PC-3 (cell line): ENCODE data around the gene CIAPIN1. TPM values are rescaled to one million over a fixed set of nuclear protein-coding genes. Genes with fewer than 3 reads are reported as not detected.
A peak's percentile ranks its signal among the peaks of the same experiment; 100 is the strongest.

ENCODE experiments used
- ATAC-seq: fragments of 200-7000 bp; cut with Tn5 transposase; 2 replicates; pipeline ENCODE4 v1.9.1; 2020; ENCODE audit warnings: mild to moderate bottlenecking, moderate library complexity
- BruUV-seq: library from RNA; stranded (reverse); fragments of 400-500 nt; replicated peaks from 2 replicates; lab custom pipeline; 2021; lab: Mats Ljungman, UMichigan
- CTCF ChIA-PET: fragments of 300-600 bp; sonication (Branson Sonifier 250); formaldehyde crosslinking; loops from one replicate; lab custom pipeline; 2022; ENCODE audit warnings: antibody characterized with exemption; lab: Charles Lee
- POLR2A ChIA-PET: fragments of 300-600 bp; sonication (Branson Sonifier 250); formaldehyde crosslinking; loops from one replicate; lab custom pipeline; 2022; ENCODE audit warnings: antibody characterized with exemption; ENCODE audit not compliant: unreplicated experiment; lab: Charles Lee
- DNase-seq: peaks from one replicate; pipeline ENCODE4 v3.0.0-alpha.2; 2015
- H2AFZ ChIP-seq: fragments of 300-600 bp; sonication (generic); 2 replicates; pipeline ENCODE4 v1.6.0; 2016; ENCODE audit warnings: antibody characterized with exemption, low read length
- H3F3A ChIP-seq: fragments of 300-600 bp; sonication (generic); one replicate; pipeline ENCODE4 v1.6.0; 2017; ENCODE audit warnings: antibody characterized with exemption, low read length, control low read depth, mild to moderate bottlenecking; ENCODE audit not compliant: unreplicated experiment
- H3K27ac ChIP-seq: fragments of 300-600 bp; sonication (generic); 2 replicates; pipeline ENCODE4 v1.5.1; 2016; ENCODE audit warnings: mild to moderate bottlenecking, low read length
- H3K27me3 ChIP-seq: fragments of 300-600 bp; sonication (generic); 2 replicates; pipeline ENCODE4 v1.6.1; 2016; ENCODE audit warnings: low read length, mixed read lengths
- H3K36me3 ChIP-seq: fragments of 300-600 bp; sonication (generic); 2 replicates; pipeline ENCODE4 v1.6.1; 2016; ENCODE audit warnings: low read depth, mixed run types, low read length, mixed read lengths
- H3K4me1 ChIP-seq: fragments of 300-600 bp; sonication (generic); 2 replicates; pipeline ENCODE4 v1.5.1; 2016; ENCODE audit warnings: low read length; ENCODE audit not compliant: insufficient read depth
- H3K4me2 ChIP-seq: fragments of 300-600 bp; sonication (generic); 2 replicates; pipeline ENCODE4 v1.6.0; 2016; ENCODE audit warnings: low read length
- H3K4me3 ChIP-seq: fragments of 300-600 bp; sonication (generic); 2 replicates; pipeline ENCODE4 v1.5.1; 2016; ENCODE audit warnings: mild to moderate bottlenecking, low read length, mixed read lengths
- H3K79me2 ChIP-seq: fragments of 300-600 bp; sonication (generic); 2 replicates; pipeline ENCODE4 v1.6.1; 2017; ENCODE audit warnings: low read length, mixed read lengths
- H3K9ac ChIP-seq: fragments of 300-600 bp; sonication (generic); 2 replicates; pipeline ENCODE4 v1.6.0; 2016; ENCODE audit warnings: mild to moderate bottlenecking, low read length
- H3K9me2 ChIP-seq: fragments of 300-600 bp; sonication (generic); replicated peaks from 2 replicates; pipeline ENCODE4 v1.6.1; 2016; ENCODE audit warnings: mixed run types, low read length, mixed read lengths
- H3K9me3 ChIP-seq: fragments of 300-600 bp; sonication (generic); 2 replicates; pipeline ENCODE4 v1.6.1; 2016; ENCODE audit warnings: low read length, mixed read lengths
- H4K20me1 ChIP-seq: fragments of 300-600 bp; sonication (generic); 2 replicates; pipeline ENCODE4 v1.6.1; 2016; ENCODE audit warnings: low read length, mixed read lengths
- EZH2 ChIP-seq: fragments of 300-600 bp; sonication (generic); IDR thresholded peaks from one replicate; pipeline ENCODE4 v1.6.1; 2017; ENCODE audit warnings: antibody characterized with exemption, mild to moderate bottlenecking, low read length; ENCODE audit not compliant: unreplicated experiment
- EZH2phosphoT487 ChIP-seq: fragments of 300-600 bp; sonication (generic); IDR thresholded peaks from 2 replicates; pipeline ENCODE4 v1.6.1; 2018; ENCODE audit warnings: mild to moderate bottlenecking, antibody characterized with exemption, low read length, borderline replicate concordance
- intact Hi-C: fragments of 100-400 bp; cut with micrococcal nuclease; formaldehyde crosslinking; loops from 2 replicates; pipeline ENCODE4 v1.9.0; 2023
- total RNA-seq: library from RNA; depleted of rRNA; stranded (reverse); fragments of >200 nt; gene quantifications from 2 replicates; pipeline ENCODE4 v1.2.3, GENCODE V29; 2014
- TF ChIP-seq, protein P1 (sequence below): fragments of 300-600 bp; sonication (generic); conservative IDR thresholded peaks from 2 replicates; pipeline ENCODE4 v1.5.1; 2017; ENCODE audit warnings: antibody characterized with exemption, low read depth, mild to moderate bottlenecking, low read length

CIAPIN1 gene
- total RNA-seq, 1 experiment from 2014 or later: 48.6 TPM

DNA sequence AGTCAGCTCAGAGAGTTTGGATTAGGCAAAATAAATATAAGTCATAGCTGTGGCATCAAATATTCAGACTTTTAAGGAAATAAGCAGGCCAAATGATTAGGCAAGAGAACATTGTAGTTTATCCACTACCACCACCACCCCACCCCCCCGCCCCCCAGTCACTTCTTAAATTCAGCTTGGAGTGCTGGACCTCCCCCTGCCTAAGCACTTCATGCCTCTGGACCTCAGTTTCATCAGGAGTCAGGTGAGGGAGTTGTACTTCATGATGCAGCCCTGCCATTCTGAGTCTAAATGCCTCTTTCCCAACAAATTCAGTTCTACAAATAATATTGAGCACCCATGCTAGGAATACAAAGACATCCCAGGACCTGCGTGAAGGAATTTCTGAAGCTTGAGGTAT lies 17.3 kb upstream of the CIAPIN1 start:
- ChIA-PET CTCF (no interaction called here), POLR2A (no interaction called here)
- ATAC-seq (no peak), DNase-seq (no peak)
- no peaks in the 10 kb centered on the region for H3K27me3 ChIP-seq
- BruUV-seq: no TSS peak
- no peaks in the 10 kb centered on the region for H3K9me2 ChIP-seq
- intact Hi-C loops: no loop called here
- H3K36me3 ChIP-seq: peaks cover 26% of the 10 kb centered on the region; the same call in 1 of the 2 replicates
- TF ChIP-seq, protein P1, sequence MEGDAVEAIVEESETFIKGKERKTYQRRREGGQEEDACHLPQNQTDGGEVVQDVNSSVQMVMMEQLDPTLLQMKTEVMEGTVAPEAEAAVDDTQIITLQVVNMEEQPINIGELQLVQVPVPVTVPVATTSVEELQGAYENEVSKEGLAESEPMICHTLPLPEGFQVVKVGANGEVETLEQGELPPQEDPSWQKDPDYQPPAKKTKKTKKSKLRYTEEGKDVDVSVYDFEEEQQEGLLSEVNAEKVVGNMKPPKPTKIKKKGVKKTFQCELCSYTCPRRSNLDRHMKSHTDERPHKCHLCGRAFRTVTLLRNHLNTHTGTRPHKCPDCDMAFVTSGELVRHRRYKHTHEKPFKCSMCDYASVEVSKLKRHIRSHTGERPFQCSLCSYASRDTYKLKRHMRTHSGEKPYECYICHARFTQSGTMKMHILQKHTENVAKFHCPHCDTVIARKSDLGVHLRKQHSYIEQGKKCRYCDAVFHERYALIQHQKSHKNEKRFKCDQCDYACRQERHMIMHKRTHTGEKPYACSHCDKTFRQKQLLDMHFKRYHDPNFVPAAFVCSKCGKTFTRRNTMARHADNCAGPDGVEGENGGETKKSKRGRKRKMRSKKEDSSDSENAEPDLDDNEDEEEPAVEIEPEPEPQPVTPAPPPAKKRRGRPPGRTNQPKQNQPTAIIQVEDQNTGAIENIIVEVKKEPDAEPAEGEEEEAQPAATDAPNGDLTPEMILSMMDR: no peak
- TF ChIP-seq EZH2: no peak
- no peak for TF ChIP-seq EZH2phosphoT487
- peaks cover 26% of the 10 kb centered on the region for H3K79me2 ChIP-seq
- H4K20me1 ChIP-seq: no peaks in the 10 kb centered on the region
- H3K4me1 ChIP-seq: no peaks in the 10 kb centered on the region
- no peak overlapping the region for H3K4me2 ChIP-seq
- no peak overlapping the region for H3K27ac ChIP-seq
- no peak overlapping the region for H2AFZ ChIP-seq
- H3F3A ChIP-seq: no peaks in the 10 kb centered on the region
- H3K9ac ChIP-seq: no peak overlapping the region
- H3K9me3 ChIP-seq: no peaks in the 10 kb centered on the region
- H3K4me3 ChIP-seq: no peak overlapping the region

DNA sequence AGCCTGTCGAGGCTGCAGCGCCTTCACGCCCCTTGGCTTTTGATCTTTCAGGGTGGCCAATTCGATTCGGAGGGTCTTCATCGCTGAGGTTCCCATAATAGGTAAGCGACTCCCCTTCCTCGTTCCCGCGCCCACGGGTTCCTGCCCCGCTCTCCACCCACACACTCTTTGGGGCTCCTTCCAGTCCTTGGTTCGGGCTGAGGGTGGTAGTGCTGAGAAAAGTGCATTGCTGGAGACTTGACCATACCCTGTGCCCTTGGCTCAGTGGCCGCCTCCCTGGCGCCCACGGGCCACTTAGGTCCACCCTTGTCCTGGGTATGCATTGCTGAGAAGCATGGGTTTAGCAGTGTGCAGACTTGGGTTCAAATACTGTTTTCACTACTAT lies 15.8 kb upstream of the CIAPIN1 start:
- ChIA-PET POLR2A (interaction anchor here (0.6 kb wide), 1 partner anchor 947 kb away, joined by 3 read pairs; no protein-coding TSS in a partner anchor), CTCF (no interaction called here)
- TF ChIP-seq, protein P1: no peak
- no peak for TF ChIP-seq EZH2
- no peak for TF ChIP-seq EZH2phosphoT487
- no peaks in the 10 kb centered on the region for H3K9me2 ChIP-seq
- H3K9me3 ChIP-seq: no peaks in the 10 kb centered on the region
- H3K36me3 ChIP-seq: peaks cover 19% of the 10 kb centered on the region; the same call in 1 of the 2 replicates
- no peak overlapping the region for H3K27ac ChIP-seq
- no peaks in the 10 kb centered on the region for H3K4me1 ChIP-seq
- peak; percentile 55 for ATAC-seq
- H2AFZ ChIP-seq: no peak overlapping the region
- H3F3A ChIP-seq: no peaks in the 10 kb centered on the region
- H3K9ac ChIP-seq: peak overlapping the region; percentile 84
- H3K4me2 ChIP-seq: peak overlapping the region; percentile 96
- H3K4me3 ChIP-seq: peak overlapping the region; percentile 97
- no TSS peak for BruUV-seq
- no peaks in the 10 kb centered on the region for H4K20me1 ChIP-seq
- peaks cover 26% of the 10 kb centered on the region for H3K79me2 ChIP-seq
- DNase-seq: no peak
- intact Hi-C loops: loop anchor here (2.0 kb wide), 1 partner anchor 14 kb away; no protein-coding TSS in a partner anchor
- H3K27me3 ChIP-seq: no peaks in the 10 kb centered on the region

DNA sequence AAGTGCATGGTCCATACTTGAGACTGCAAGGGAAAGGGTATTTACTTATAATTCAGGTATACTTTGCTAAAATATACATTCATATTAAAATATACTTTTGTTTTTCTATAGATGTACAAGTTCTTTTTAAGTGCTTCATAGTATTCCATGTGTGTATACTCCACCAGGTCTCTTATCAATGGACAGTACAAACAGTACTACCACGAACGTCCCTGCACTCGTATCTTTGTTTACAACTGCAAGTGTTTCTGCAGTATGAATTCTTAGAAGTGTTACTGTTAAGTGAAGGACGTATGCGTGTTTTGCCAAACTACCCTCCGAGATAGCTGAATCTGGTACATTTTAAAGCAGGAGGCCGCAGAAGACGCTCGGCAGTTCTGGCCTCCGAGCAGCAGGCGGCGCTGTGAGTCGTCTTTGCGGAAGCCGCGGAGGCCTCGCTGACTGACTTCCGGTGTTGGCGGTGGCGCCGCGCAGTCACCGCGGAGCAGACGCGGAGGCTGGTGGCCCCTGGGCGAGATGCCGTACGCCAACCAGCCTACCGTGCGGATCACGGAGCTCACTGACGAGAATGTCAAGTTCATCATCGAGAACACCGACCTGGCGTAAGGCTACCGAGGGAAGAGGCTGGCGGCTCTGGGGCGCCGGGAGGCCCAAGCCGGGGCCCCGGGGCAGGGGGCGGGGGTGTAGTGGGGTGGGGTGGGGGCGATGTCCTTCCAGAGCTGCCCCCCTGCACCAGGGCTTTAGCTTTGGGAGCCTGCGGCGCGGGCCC lies 15.2 kb upstream of the CIAPIN1 start, which contains the start of gene POLR2C:
Gene POLR2C, plus strand, starts transcription at position 471 of the 769 bp plus-strand sequence. Its CDS starts 46 bp downstream, at position 517.
- H3K9me3 ChIP-seq: no peaks in the 10 kb centered on the region
- ATAC-seq: peak; percentile 92
- POLR2A ChIA-PET: interaction anchor here (0.6 kb wide), 1 partner anchor 947 kb away, joined by 3 read pairs; no protein-coding TSS in a partner anchor
- no TSS peak for BruUV-seq
- intact Hi-C loops: loop anchor here (2.0 kb wide), 1 partner anchor 14 kb away; no protein-coding TSS in a partner anchor
- peaks cover 24% of the 10 kb centered on the region; the same call in 1 of the 2 replicates for H3K36me3 ChIP-seq
- TF ChIP-seq, protein P1: peak; percentile 77
- TF ChIP-seq EZH2phosphoT487 (no peak), EZH2 (no peak)
- H3K4me3 ChIP-seq: peak within 1 kb of the TSS; percentile 97
- H3K4me1 ChIP-seq: no peaks in the 10 kb centered on the region
- H3K4me2 ChIP-seq: peak within 1 kb of the TSS; percentile 96
- CTCF ChIA-PET: no interaction called here
- peaks cover 26% of the 10 kb centered on the region for H3K79me2 ChIP-seq
- no peak within 1 kb of the TSS for H3K27ac ChIP-seq
- no peaks in the 10 kb centered on the region for H3K9me2 ChIP-seq
- no peak within 1 kb of the TSS for H2AFZ ChIP-seq
- H3K27me3 ChIP-seq: no peaks in the 10 kb centered on the region
- no peaks in the 10 kb centered on the region for H3F3A ChIP-seq
- peak; percentile 77 for DNase-seq
- H3K9ac ChIP-seq: peak within 1 kb of the TSS; percentile 84
- H4K20me1 ChIP-seq: no peaks in the 10 kb centered on the region
